Activated gamma-delta T cell treated with anti-CD3 and anti-CD28 coated beads, Interleukin-2, amount 50 U/mL, for 16 hours (primary cell): ENCODE results near the gene NOP53.
"Not testable (repeated sequence)": the region's sequence is repeated elsewhere in the genome, so short reads cannot be mapped to it uniquely, and the experiment has no call there.

Source experiments
- DNase-seq: peaks from one replicate; pipeline ENCODE4 v3.0.0-alpha.2; 2020; ENCODE audit warnings: low read depth

Gene NOP53

DNA sequence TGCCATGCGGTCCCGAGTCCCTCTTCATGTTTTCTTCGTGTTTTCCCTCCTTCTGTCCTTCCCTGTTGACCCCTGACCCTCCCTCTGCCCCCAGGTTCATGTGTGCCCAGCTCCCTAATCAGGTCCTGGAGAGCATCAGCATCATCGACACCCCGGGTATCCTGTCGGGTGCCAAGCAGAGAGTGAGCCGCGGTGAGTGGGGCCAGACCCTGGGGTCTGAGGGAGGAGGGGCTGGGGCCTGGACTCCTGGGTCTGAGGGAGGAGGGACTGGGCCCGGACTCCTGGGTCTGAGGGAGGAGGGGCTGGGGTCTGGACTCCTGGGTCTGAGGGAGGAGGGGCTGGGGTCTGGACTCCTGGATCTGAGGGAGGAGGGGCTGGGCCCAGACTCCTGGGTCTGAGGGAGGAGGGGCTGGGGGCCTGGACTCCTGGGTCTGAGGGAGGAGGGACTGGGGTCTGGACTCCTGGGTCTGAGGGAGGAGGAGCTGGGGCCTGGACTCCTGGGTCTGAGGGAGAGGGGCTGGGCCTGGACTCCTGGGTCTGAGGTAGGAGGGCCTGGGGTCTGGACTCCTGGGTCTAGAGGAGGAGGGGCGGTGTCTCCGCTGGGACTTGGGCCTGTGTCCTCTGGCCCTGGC, 26.8 kb upstream of the NOP53 start:
- DNase-seq: not testable (repeated sequence)

DNA sequence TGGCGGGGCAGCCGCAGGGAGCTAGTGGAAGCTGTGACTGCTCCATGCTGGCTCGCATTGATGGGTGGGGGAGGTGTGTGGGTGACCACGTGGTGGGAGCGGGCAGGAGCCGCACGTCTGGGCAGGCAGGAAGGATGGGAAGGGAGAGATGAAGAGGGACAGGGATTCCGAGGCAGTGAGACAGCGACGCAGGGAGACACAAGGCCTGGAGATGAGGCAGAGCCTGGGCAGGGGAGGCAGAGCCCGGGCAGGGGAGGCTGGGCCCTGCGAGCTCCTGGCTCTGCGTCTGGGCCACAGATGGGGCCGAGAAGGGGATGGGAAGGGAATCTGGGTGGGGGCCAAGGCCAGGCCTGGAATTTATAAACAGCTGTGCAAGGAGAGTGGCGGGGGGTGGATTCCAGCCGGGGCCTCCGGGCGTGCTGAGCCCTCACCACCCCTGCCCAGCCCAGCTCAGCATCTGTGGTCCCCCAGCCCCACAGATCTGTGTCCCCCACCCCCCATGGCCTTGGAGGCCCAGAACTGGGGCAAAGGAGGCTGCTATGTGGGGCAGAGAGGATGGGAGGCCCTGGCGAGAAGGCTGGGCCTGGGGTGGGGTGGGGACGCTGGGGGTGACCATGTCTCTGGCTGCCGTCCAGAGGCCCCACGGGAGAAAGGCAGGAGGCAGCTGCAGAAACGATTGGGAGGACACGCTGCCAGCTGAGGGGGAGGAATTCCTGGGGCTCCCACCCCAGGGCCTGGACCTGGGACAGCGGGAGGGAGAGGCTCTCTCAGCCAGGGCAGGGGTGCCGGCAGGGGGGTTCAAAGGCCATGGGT, 26.1 kb upstream of the NOP53 start:
- no peak for DNase-seq

DNA sequence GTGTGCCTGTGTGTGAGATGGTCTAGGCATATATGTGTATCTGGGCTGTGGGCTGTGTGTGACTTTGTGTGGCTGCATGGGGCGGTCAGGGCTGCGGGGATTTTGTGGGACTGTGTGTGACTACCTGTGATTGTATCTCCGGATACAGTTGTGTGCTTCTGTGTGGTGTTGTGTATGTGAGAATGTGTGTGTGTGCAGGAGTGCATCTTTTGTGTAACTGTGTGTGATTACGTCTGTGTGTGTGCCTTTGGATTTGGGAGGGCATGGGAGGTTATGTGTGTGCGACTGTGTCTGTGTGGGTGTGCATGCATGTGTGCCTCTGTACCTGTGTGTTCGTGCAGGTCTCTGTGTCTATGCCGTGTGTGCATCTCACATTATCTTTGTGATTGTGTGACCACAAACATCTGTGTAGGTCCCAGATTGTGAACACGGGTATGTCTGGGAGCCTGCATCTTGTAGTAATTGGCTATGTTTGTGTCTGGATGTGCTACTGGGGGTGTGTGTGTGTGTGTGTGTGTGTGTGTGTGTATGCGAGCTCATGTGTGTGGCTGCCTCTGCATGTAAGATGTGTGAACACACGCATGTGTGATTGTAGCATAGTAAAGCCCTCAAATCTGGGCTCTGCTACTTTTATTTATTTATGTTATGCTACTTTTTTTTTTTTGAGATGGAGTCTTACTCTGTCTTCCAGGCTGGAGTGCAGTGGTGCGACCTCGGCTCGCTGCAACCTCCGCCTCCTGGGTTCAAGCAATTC, 24.5 kb upstream of the NOP53 start:
- no peak for DNase-seq

DNA sequence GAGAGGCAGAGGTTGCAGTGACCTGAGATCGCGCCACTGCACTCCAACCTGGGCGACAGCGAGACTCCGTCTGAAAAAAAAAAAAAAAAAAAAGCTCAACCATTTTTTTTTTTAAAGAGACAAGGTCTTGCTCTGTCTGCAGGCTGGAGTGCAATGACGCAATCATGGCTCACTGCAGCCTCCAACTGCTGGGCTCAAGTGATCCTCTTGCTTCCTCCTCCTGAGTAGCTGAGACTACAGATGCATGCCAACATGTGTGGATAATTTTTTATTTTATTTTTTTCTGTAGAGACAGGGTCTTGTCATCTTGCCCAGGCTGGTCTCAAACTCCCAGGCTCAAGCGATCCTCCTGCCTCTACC, 21.8 kb upstream of the NOP53 start:
- DNase-seq: no peak

DNA sequence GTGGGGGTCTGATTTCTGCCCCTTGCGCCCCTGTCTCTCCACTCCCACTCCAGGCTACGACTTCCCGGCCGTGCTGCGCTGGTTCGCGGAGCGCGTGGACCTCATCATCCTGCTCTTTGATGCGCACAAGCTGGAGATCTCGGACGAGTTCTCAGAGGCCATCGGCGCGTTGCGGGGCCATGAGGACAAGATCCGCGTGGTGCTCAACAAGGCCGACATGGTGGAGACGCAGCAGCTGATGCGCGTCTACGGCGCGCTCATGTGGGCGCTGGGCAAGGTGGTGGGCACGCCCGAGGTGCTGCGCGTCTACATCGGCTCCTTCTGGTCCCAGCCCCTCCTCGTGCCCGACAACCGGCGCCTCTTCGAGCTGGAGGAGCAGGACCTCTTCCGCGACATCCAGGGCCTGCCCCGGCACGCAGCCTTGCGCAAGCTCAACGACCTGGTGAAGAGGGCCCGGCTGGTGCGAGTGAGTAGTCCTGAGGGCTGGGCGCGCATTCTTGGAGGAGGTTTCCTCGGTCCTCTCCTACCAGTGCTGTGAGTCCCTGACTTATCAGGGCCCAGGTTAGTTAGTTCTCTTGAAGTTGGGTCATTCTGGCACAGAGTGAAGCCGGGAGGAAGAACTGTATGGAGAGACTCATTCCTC, 19.5 kb upstream of the NOP53 start:
- no peak for DNase-seq

DNA sequence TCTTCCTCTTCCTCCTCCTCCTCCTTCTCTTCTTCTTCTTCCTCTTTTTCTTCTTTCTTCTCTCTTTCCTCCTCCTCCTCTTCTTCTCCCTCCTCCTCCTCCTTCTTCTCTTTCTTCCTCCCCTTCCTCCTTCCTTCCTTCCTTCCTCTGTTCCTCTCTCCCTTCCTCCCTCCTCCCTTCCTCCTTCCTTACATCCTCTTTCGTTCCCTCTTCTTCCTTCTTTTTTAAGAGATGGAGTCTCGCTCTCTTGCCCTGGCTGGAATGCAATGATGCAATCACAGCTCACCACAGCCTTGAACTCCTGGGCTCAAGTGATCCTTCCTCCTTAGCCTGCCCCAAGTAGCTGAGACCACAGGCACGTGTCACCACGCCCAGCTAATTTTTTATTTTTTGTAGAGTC, 18.9 kb upstream of the NOP53 start:
- no peak for DNase-seq

DNA sequence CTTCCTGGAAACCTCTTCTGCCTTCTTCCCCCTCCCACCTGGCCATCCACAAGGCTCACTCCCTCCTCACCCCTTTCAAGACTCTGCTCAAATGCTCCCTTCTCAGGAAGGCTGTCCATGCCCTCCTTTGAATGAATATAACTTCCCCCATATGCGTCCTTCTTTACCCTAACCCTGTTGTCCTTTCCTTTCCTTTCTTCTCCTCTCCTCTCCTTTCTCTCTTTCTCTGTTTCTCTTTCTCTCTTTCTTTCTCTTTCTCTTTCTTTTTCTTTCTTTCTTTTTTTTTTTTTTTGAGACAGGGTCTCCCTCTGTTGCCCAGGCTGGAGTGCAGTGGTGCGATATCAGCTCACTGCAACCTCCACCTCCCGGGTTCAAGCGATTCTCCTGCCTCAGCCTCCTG, 17.1 kb upstream of the NOP53 start:
- DNase-seq: not testable (repeated sequence)

DNA sequence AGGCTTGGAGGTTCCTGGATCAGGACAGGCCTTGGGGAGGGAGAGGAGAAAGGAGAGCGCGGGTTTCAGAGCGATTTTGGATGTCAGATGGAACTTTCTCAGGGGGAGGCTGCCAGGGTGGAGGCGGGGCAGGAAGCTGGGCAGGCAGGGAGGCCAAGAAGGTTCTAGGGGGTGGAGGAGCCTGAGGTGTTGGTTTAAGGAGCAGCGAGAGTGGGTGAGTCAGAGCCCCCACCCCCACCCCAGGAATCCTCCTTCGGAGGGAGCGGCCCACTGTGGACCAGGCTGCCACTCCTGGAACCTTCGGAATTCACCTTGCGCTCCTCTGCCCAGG, 15.9 kb upstream of the NOP53 start:
- DNase-seq: no peak

DNA sequence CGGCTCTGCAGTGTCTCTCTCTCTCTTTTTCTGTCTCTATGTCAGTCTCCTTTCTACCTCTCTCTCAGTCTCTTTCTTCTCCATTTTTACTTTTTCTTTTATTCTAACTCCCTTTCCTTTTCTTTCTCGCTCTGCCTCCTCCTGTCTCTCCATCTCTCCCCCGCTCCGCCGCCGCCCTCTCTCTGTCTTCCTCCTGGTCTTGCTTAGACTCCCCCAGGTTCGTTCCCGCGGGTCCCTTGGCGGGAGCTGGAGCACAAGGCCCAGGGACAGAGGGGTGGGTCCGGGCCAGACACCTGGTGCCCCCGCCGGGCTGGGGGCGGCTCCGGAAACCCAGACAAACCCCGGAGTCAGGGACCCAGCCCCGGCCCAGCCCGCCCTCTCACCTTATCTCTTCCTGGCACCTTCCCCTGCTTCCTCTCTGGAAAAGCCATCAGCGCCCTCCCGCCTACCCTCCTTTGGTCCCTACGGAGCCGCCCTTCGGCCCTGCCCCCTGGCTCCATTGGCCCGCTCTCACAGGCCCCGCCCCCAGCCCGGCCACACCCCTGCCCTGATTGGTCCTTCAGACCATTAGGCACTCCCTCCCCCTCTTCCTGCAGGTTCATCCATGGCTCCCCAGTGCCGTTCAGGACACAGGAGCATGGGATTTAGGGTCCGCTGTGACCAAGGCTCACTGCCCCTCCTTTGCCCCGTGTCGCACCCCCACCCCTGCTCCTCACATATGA, 15.4 kb upstream of the NOP53 start:
- no peak for DNase-seq

DNA sequence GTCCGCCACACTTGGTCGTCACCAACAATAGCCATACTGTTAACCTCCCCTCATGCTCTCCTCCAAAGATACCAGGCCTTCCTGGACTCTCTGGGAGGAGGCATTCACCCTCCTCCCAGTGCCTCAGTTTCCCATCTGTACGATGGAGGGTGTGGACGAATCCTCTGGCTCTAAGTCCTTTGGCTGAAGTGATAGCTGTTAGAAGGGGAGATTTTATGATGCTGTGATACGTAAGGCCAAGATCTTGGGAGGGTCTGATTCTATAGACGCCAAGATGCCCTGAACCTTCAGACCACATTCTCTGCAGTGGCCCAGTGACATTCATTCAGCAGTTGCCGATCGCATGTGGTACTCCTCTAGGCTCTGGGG, 14.8 kb upstream of the NOP53 start:
- DNase-seq: no peak

DNA sequence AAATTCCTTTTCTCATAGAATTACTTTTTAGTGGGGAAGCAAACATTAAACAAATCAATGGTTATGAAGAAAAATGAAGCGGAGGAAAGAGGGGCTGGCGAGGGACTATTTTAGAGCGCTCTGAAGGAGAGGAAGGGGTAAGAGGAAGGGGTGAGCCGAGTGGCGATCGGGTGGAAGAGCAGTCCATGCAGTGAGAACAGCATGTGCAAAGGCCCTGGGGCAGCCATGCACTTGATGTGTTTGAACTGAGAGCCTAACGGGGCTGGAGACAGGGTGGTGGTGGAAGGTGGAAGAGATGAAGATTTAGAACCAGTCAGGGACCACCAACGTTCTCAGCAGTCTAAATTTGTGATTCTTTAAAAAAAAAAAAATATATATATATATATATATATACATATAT, 14.4 kb upstream of the NOP53 start:
- DNase-seq: no peak

DNA sequence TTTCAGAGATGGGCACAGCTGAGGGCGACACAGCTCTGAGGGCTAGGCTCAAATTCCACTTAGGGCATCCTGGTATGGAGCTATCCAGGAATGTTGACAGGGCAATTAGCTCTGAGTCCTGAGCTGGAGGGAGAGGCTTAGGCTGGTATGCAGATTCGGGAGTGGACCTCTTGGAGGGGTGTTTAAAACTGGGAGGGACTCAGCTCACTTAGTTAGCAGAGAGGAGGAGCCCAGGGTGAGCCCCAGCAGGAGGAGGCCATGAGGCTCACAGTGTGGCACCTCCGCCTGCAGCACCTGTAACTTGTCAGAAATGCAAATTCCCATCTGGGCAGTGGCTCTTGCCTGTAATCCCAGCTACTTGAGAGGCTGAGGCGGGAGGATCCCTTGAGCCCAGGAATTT, 10.2 kb upstream of the NOP53 start:
- DNase-seq: no peak

DNA sequence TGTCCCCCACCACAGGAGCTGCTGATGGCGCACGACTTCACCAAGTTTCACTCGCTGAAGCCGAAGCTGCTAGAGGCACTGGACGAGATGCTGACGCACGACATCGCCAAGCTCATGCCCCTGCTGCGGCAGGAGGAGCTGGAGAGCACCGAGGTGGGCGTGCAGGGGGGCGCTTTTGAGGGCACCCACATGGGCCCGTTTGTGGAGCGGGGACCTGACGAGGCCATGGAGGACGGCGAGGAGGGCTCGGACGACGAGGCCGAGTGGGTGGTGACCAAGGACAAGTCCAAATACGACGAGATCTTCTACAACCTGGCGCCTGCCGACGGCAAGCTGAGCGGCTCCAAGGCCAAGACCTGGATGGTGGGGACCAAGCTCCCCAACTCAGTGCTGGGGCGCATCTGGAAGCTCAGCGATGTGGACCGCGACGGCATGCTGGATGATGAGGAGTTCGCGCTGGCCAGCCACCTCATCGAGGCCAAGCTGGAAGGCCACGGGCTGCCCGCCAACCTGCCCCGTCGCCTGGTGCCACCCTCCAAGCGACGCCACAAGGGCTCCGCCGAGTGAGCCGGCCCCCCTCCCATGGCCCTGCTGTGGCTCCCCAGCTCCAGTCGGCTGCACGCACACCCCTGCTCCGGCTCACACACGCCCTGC, 4.4 kb upstream of the NOP53 start:
- DNase-seq: no peak

DNA sequence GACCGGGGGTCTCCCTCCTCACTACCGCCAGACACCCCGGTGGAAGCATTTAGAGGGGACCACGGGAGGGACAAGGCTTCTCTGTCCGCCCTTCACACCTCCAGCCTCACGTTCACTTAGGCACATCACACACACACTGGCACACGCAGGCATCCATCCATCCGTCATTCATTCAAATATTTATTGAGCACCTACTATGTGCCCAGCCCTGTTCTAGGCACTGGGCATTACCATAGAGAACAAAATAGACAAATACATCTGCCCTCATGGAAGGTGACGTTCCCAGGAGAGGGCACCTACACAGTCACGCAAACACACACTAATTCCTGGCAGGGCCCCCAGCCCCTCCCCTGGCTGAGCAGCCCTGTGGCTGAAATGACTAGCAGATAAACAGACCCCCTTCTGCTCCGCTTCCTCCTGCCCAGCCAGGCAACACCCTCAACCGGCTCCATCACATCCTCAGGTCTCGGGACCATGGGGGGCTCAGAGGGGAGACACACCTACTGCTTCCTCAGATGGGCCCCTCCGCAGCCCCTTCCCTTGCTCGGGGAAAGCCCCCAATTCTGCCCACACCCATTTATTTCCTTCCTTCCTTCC, 3.7 kb upstream of the NOP53 start:
- no peak for DNase-seq

DNA sequence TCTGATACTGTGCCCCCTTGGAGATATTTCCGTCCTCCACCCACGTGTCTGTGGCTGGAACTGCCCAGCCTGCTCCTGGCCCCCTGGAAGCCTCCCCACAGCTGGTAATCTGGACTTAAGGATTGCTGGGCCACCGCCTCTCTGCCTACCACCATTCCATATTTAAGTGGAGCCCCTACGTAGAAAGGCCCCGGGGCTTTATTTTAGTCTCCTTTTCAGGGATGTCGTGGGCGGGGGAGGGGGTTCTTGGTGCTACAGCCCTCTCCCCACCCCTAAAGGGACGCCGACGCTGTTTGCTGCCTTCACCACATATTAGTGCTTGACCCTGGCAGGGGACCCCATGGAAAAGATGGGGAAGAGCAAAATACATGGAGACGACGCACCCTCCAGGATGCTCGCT, 2.7 kb upstream of the NOP53 start:
- DNase-seq: no peak

DNA sequence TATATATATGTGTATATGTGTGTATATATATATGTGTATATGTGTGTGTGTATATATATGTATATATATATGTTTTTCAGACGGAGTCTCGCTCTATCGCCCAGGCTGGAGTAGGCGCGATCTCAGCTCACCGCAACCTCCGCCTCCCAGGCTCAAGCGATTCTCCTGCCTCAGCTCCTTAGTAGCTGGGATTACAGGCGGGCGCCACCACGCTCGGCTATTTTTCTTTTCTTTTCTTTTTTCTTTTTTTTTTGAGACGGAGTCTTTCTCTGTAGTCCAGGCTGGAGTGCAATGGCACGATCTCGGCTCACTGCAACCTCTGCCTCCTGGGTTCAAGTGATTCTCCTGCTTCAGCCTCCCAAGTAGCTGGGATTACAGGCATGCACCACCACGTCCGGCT, 783 bp downstream of the NOP53 start:
- not testable (repeated sequence) for DNase-seq

DNA sequence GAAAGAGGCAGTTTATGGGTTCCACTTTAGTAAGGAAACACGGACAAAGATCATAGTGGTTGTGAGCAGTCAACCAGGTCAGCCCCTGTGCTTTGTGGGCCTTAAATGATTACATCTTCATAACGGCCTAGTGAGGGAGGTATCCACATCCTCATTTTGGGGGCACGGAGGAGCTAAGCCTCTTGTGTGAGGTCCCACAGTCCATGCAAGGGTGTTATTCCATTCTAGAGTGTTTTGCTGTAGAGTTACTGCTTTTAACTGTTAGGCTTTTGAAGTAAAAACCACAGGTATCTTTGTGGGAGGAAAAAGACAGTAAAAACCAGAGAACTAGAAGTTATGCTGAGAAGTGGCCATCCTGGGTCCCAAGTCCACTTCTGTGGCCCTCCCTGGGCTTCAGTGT, 4.0 kb downstream of the NOP53 start:
- DNase-seq: no peak

DNA sequence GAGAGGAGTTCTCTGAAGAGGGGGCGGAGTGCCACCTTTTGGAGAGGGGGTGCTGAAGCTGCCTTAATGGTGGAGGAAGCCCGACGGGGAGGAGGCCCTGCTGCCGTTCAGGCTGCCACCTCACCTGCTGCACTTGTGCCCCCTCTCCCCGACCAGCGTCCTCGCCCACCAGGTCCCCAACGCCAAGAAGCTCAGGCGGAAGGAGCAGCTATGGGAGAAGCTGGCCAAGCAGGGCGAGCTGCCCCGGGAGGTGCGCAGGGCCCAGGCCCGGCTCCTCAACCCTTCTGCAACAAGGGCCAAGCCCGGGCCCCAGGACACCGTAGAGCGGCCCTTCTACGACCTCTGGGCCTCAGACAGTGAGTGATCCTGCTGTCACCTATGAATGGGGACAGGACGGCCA, 5.4 kb downstream of the NOP53 start:
- no peak for DNase-seq

DNA sequence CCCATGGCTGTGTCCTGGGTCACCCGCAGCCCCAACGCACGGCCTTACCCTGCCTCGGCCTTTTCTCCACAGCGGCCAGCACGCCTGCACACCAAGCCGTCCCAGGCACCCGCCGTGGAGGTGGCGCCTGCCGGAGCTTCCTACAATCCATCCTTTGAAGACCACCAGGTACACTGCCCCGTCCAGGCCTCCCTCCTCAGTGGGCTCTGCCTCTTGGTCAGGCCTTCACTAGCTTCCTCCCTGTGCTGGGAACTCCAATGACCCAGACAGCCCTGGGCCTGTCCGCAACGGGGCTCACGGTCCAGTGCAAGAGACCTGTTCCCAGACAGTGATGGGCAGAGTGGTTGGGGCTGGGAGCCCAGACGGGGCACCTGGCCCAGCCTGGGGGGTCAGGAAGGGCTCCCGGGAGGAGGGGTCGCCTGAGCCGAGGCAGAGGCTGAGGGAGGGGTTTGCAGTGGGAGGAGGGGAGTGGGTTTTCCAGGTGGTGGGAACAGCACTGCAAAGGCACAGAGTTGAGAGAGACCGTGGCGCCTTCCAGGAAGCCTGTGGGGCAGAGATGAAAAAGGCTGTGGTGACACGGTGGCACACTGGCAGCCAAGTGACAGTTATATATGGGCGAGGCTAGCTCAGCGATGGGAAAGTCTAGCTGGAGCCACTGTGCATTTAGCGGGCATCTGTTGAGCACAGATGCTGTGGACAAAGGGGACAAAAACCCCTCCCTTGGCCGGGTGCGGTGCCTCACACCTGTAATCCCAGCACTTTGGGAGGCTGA, 7.3 kb downstream of the NOP53 start:
- DNase-seq: no peak

DNA sequence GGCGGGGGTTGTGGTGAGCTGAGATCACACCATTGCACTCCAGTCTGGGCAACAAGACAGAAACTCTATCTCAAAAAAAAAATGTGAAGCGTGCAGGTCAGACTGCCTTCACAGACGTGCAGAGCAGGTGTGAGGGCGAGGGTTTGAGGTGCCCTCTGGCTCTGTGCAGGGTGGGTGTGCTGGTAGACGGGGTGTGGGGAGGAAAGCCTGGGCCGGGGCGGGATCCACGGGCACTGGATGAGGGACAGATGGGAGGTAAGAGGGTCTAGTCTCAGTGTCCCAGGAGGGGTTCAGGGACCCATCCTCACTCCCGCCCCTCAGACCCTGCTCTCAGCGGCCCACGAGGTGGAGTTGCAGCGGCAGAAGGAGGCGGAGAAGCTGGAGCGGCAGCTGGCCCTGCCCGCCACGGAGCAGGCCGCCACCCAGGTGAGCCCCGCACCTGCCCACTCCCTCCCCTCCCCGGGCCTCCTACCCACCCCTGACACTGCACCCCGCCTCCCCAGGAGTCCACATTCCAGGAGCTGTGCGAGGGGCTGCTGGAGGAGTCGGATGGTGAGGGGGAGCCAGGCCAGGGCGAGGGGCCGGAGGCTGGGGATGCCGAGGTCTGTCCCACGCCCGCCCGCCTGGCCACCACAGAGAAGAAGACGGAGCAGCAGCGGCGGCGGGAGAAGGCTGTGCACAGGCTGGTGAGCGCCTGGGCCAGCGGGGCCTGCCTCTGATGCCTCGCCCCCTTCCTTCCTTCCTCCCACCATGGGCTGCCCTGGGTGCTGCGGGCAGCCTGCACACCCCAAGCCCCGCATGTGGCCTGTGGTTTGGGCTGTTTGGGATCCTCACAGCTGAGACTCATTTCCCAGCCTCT, 9.1 kb downstream of the NOP53 start:
- no peak for DNase-seq
